HEK293 (cell line): ENCODE measurements around the gene BACH2.

Source experiments
- KLF16 ChIP-seq: fragments of 450-650 bp; formaldehyde crosslinking; IDR thresholded peaks from 2 replicates; pipeline ENCODE4 v1.5.1; 2017; ENCODE audit warnings: missing biosample characterization, missing genetic modification characterization
- RBAK ChIP-seq: fragments of 450-650 bp; formaldehyde crosslinking; IDR thresholded peaks from 2 replicates; pipeline ENCODE4 v1.5.1; 2016; ENCODE audit warnings: missing biosample characterization, missing genetic modification characterization
- ZFP37 ChIP-seq: fragments of 450-650 bp; formaldehyde crosslinking; IDR thresholded peaks from 2 replicates; pipeline ENCODE4 v1.5.1; 2016; ENCODE audit warnings: missing biosample characterization, missing genetic modification characterization
- ZNF140 ChIP-seq: fragments of 450-650 bp; formaldehyde crosslinking; IDR thresholded peaks from 2 replicates; pipeline ENCODE4 v1.5.1; 2016; ENCODE audit warnings: missing biosample characterization, missing genetic modification characterization
- ZNF521 ChIP-seq: fragments of 450-650 bp; formaldehyde crosslinking; IDR thresholded peaks from 2 replicates; pipeline ENCODE4 v1.5.1; 2017; ENCODE audit warnings: missing biosample characterization, mild to moderate bottlenecking, missing genetic modification characterization
- ZNF776 ChIP-seq: fragments of 450-650 bp; formaldehyde crosslinking; IDR thresholded peaks from 2 replicates; pipeline ENCODE4 v1.5.0; 2017; ENCODE audit warnings: missing biosample characterization, missing genetic modification characterization, borderline replicate concordance
- TF ChIP-seq, protein P1 (sequence below): fragments of 450-650 bp; formaldehyde crosslinking; IDR thresholded peaks from 2 replicates; pipeline ENCODE4 v1.5.1; 2016; ENCODE audit warnings: missing biosample characterization, missing genetic modification characterization

DNA sequence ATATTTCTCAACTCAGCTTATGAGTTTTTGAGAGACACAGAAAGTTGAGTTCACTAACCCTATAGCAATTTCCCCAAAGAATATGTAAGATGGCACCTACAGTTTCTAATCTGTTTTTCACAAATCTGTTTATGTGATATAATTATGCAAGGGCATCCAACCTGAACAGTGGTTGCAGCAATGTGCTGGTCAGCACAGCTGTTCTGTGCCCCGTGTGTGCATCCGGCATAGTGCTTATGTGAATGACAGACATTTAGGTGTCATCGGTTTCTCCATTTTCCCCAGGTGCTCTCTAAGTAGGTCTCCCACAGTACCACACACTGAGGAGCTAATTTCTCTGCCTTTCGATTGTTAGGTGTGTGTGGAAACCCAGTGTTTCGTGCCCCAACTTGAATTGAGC is 7.7 kb upstream of the BACH2 start:
- TF ChIP-seq ZNF521 (tag by site-specific recombination) (no peak), ZNF776 (tag by site-specific recombination) (no peak), ZNF140 (tag by site-specific recombination) (no peak), ZFP37 (tag by site-specific recombination) (no peak), RBAK (tag by site-specific recombination) (no peak), KLF16 (no peak)
- TF ChIP-seq, protein P1, sequence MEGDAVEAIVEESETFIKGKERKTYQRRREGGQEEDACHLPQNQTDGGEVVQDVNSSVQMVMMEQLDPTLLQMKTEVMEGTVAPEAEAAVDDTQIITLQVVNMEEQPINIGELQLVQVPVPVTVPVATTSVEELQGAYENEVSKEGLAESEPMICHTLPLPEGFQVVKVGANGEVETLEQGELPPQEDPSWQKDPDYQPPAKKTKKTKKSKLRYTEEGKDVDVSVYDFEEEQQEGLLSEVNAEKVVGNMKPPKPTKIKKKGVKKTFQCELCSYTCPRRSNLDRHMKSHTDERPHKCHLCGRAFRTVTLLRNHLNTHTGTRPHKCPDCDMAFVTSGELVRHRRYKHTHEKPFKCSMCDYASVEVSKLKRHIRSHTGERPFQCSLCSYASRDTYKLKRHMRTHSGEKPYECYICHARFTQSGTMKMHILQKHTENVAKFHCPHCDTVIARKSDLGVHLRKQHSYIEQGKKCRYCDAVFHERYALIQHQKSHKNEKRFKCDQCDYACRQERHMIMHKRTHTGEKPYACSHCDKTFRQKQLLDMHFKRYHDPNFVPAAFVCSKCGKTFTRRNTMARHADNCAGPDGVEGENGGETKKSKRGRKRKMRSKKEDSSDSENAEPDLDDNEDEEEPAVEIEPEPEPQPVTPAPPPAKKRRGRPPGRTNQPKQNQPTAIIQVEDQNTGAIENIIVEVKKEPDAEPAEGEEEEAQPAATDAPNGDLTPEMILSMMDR (tag by site-specific recombination) = no peak
